COLO668 (cell line): ENCODE measurements around the gene SLC16A10.
"Not testable (repeated sequence)": the region's sequence is repeated elsewhere in the genome, so short reads cannot be mapped to it uniquely, and the experiment has no call there.

ENCODE experiments used
- DNase-seq: peaks from one replicate; lab custom pipeline; 2025; ENCODE audit not compliant: unreplicated experiment; lab: John Stamatoyannopoulos, UW

SLC16A10 gene

GRCh38 chr6:111131018-111131417 is 43.7 kb downstream of the SLC16A10 start:
- DNase-seq, result not testable (repeated sequence)

GRCh38 chr6:111132669-111133068 is 45.4 kb downstream of the SLC16A10 start:
- not testable (repeated sequence) for DNase-seq

GRCh38 chr6:111134236-111134869 is 47.0 kb downstream of the SLC16A10 start:
- DNase-seq, result not testable (repeated sequence)

GRCh38 chr6:111137489-111138093 is 50.3 kb downstream of the SLC16A10 start:
- not testable (repeated sequence) for DNase-seq

- no peak for DNase-seq
Observed at GRCh38 chr6:111147440-111147839, 60.1 kb downstream of the SLC16A10 start.

- DNase-seq, result no peak
Observed at GRCh38 chr6:111148110-111148509, 60.8 kb downstream of the SLC16A10 start.

- DNase-seq, result no peak
Observed at GRCh38 chr6:111150577-111150976, 63.3 kb downstream of the SLC16A10 start.

GRCh38 chr6:111154981-111155380 is 67.7 kb downstream of the SLC16A10 start:
- no peak for DNase-seq

GRCh38 chr6:111157412-111157811 is 70.1 kb downstream of the SLC16A10 start:
- DNase-seq, result no peak

- no peak for DNase-seq
Observed at GRCh38 chr6:111159633-111160032, 72.3 kb downstream of the SLC16A10 start.

GRCh38 chr6:111161650-111162049 is 74.3 kb downstream of the SLC16A10 start:
- no peak for DNase-seq

- DNase-seq, result no peak
Observed at GRCh38 chr6:111162504-111162903, 75.2 kb downstream of the SLC16A10 start.

- DNase-seq, result no peak
Observed at GRCh38 chr6:111171577-111172400, 84.5 kb downstream of the SLC16A10 start.

GRCh38 chr6:111172563-111172962 is 85.3 kb downstream of the SLC16A10 start:
- DNase-seq, result no peak

GRCh38 chr6:111173341-111173740 is 86.0 kb downstream of the SLC16A10 start:
- DNase-seq, result no peak

GRCh38 chr6:111173946-111174345 is 86.6 kb downstream of the SLC16A10 start:
- DNase-seq, result no peak

- DNase-seq, result no peak
Observed at GRCh38 chr6:111175109-111175508, 87.8 kb downstream of the SLC16A10 start.

- DNase-seq, result no peak
Observed at GRCh38 chr6:111176038-111176759, 88.9 kb downstream of the SLC16A10 start.

- no peak for DNase-seq
Observed at GRCh38 chr6:111176760-111177099, 89.4 kb downstream of the SLC16A10 start.

GRCh38 chr6:111177131-111177530 is 89.8 kb downstream of the SLC16A10 start:
- DNase-seq, result no peak

GRCh38 chr6:111183702-111184517 is 96.6 kb downstream of the SLC16A10 start:
- no peak for DNase-seq
